Amniotic epithelial cell (primary cell): ENCODE results near the gene NFE2L2.
A peak's percentile ranks its signal among the peaks of the same experiment; 100 is the strongest.
"Not testable (repeated sequence)": the region's sequence is repeated elsewhere in the genome, so short reads cannot be mapped to it uniquely, and the experiment has no call there.

ENCODE experiments used
- DNase-seq: peaks from one replicate; pipeline ENCODE4 v3.0.0-alpha.2; 2010; ENCODE audit warnings: low read depth

The NFE2L2 gene

GRCh38 chr2:177264693-177265587 is at the start of gene NFE2L2:
Gene NFE2L2 (minus strand): TSS chr2:177264727. CDS start chr2:177264576, 151 bp downstream.
- peak; percentile 82 for DNase-seq

- DNase-seq, result peak; percentile 95
Measured at GRCh38 chr2:177314194-177314593, 49.7 kb upstream of the NFE2L2 start.

- DNase-seq, result no peak
Measured at GRCh38 chr2:177313162-177313781, 48.7 kb upstream of the NFE2L2 start.

- no peak for DNase-seq
Measured at GRCh38 chr2:177312562-177312961, 48.0 kb upstream of the NFE2L2 start.

- DNase-seq, result not testable (repeated sequence)
Measured at GRCh38 chr2:177309672-177310309, 45.3 kb upstream of the NFE2L2 start.

- DNase-seq, result peak; percentile 35
Measured at GRCh38 chr2:177306550-177306949, 42.0 kb upstream of the NFE2L2 start.

GRCh38 chr2:177303939-177304338 is 39.4 kb upstream of the NFE2L2 start:
- DNase-seq, result no peak

GRCh38 chr2:177302552-177302951 is 38.0 kb upstream of the NFE2L2 start:
- no peak for DNase-seq

- DNase-seq, result peak; percentile 84
Measured at GRCh38 chr2:177298191-177298590, 33.7 kb upstream of the NFE2L2 start.

- DNase-seq, result no peak
Measured at GRCh38 chr2:177296040-177296439, 31.5 kb upstream of the NFE2L2 start.

- DNase-seq, result peak; percentile 93
Measured at GRCh38 chr2:177295484-177295883, 31.0 kb upstream of the NFE2L2 start.

- no peak for DNase-seq
Measured at GRCh38 chr2:177291701-177292100, 27.2 kb upstream of the NFE2L2 start.

- DNase-seq, result no peak
Measured at GRCh38 chr2:177289824-177290628, 25.5 kb upstream of the NFE2L2 start.

- no peak for DNase-seq
Measured at GRCh38 chr2:177287814-177288213, 23.3 kb upstream of the NFE2L2 start.

GRCh38 chr2:177285892-177286715 is 21.6 kb upstream of the NFE2L2 start:
- no peak for DNase-seq

- DNase-seq, result no peak
Measured at GRCh38 chr2:177284531-177284930, 20.0 kb upstream of the NFE2L2 start.

GRCh38 chr2:177283906-177284305 is 19.4 kb upstream of the NFE2L2 start:
- no peak for DNase-seq

GRCh38 chr2:177282787-177283572 is 18.5 kb upstream of the NFE2L2 start:
- DNase-seq, result no peak

GRCh38 chr2:177282181-177282641 is 17.7 kb upstream of the NFE2L2 start:
- DNase-seq, result no peak
